Activated naive CD8-positive, alpha-beta T cell treated with anti-CD3 and anti-CD28 coated beads for 36 hours (primary cell): Measurements from ENCODE around the gene SLC6A3. TPM values are rescaled to one million over a fixed set of nuclear protein-coding genes. Genes with fewer than 3 reads are reported as not detected.

Experiments
- DNase-seq: peaks from one replicate; pipeline ENCODE4 v3.0.0; 2021
- H3K27ac Mint-ChIP-seq: one replicate; pipeline ENCODE4 v1.8.0; 2022; ENCODE audit warnings: mild to moderate bottlenecking, moderate library complexity, mixed read lengths
- H3K27me3 Mint-ChIP-seq: one replicate; pipeline ENCODE4 v1.8.0; 2022; ENCODE audit warnings: mild to moderate bottlenecking, mixed read lengths
- H3K36me3 Mint-ChIP-seq: one replicate; pipeline ENCODE4 v1.8.0; 2021; ENCODE audit warnings: mild to moderate bottlenecking, mixed read lengths
- H3K4me1 Mint-ChIP-seq: one replicate; pipeline ENCODE4 v1.8.0; 2021; ENCODE audit warnings: mixed read lengths
- H3K4me3 Mint-ChIP-seq: one replicate; pipeline ENCODE4 v1.8.0; 2022; ENCODE audit warnings: mild to moderate bottlenecking, moderate library complexity, mixed read lengths
- H3K9me3 Mint-ChIP-seq: one replicate; pipeline ENCODE4 v1.8.0; 2022; ENCODE audit warnings: mixed read lengths
- total RNA-seq, 2 experiments: library from RNA; stranded (reverse); gene quantifications; one replicate each; pipeline ENCODE4 v1.2.3, GENCODE V29; 2021

Gene SLC6A3
- total RNA-seq, 2 experiments from 2014 or later, result not detected

GRCh38 chr5:1416856-1417469 lies 28.3 kb downstream of the SLC6A3 start:
- Mint-ChIP-seq H3K36me3 (no peaks in the 10 kb centered on the region), H3K27me3 (peaks cover 4% of the 10 kb centered on the region), H3K27ac (no peak overlapping the region)

DNA sequence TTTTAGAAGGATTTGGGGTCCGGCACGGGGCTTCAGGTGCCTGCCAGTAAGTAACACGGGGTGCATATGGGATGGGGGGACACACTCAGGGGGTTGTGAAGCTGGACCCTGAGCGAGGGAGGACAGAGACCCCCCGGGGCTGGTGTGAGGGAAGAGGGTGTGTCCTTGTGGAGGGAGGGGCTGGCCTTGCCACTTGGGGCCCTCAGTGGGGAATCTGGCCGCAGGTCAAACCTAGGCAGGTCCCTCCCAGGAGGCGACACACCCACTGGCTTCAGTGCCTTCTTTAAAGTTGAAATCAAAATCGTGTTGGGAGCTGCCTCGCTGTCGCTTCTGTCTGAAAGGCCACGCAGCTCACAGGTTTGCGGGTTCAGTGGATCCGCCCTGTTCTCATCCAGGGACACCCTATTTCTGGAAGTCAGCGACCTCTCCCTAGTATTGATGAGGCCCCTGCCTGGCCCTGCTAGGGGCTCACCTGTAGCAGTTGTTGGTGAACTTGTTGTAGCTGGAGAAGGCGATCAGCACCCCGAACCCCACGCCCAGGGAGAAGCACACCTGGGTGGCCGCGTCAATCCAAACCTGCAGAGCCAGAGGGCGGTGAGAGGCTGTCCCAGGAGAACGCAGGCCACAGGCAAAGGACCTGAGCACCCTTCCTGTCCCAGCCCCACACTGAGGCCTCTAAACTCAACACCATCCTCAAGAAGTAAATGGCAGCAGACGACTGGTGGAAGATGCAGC lies 29.4 kb downstream of the SLC6A3 start:
- Mint-ChIP-seq H3K27ac (no peak overlapping the region), H3K4me3 (no peak overlapping the region), H3K36me3 (no peaks in the 10 kb centered on the region), H3K27me3 (peaks cover 7% of the 10 kb centered on the region), H3K4me1 (no peaks in the 10 kb centered on the region), H3K9me3 (no peaks in the 10 kb centered on the region)
- no peak for DNase-seq

More at GRCh38 chr5:1416856-1417469, 28.3 kb downstream of the SLC6A3 start:
- H3K4me3 Mint-ChIP-seq, result no peak overlapping the region
- no peak for DNase-seq
- H3K9me3 Mint-ChIP-seq, result no peaks in the 10 kb centered on the region
- no peaks in the 10 kb centered on the region for H3K4me1 Mint-ChIP-seq

GRCh38 chr5:1415059-1415425 lies 30.2 kb downstream of the SLC6A3 start:
- no peaks in the 10 kb centered on the region for H3K9me3 Mint-ChIP-seq
- peaks cover 7% of the 10 kb centered on the region for H3K27me3 Mint-ChIP-seq
- DNase-seq, result no peak
- no peak overlapping the region for H3K4me3 Mint-ChIP-seq
- H3K27ac Mint-ChIP-seq, result no peak overlapping the region
- no peaks in the 10 kb centered on the region for H3K36me3 Mint-ChIP-seq
- no peaks in the 10 kb centered on the region for H3K4me1 Mint-ChIP-seq

GRCh38 chr5:1414311-1415058 lies 30.8 kb downstream of the SLC6A3 start:
- H3K9me3 Mint-ChIP-seq, result no peaks in the 10 kb centered on the region
- no peak for DNase-seq
- no peak overlapping the region for H3K27ac Mint-ChIP-seq
- H3K36me3 Mint-ChIP-seq, result no peaks in the 10 kb centered on the region
- no peaks in the 10 kb centered on the region for H3K4me1 Mint-ChIP-seq
- no peak overlapping the region for H3K4me3 Mint-ChIP-seq
- peaks cover 11% of the 10 kb centered on the region for H3K27me3 Mint-ChIP-seq

- DNase-seq, result no peak
- no peaks in the 10 kb centered on the region for H3K4me1 Mint-ChIP-seq
- no peaks in the 10 kb centered on the region for H3K9me3 Mint-ChIP-seq
- no peak overlapping the region for H3K27ac Mint-ChIP-seq
- H3K36me3 Mint-ChIP-seq, result no peaks in the 10 kb centered on the region
- peaks cover 19% of the 10 kb centered on the region for H3K27me3 Mint-ChIP-seq
- no peak overlapping the region for H3K4me3 Mint-ChIP-seq
These were observed 31.5 kb downstream of the SLC6A3 start for GRCh38 chr5:1413611-1414241.

DNA sequence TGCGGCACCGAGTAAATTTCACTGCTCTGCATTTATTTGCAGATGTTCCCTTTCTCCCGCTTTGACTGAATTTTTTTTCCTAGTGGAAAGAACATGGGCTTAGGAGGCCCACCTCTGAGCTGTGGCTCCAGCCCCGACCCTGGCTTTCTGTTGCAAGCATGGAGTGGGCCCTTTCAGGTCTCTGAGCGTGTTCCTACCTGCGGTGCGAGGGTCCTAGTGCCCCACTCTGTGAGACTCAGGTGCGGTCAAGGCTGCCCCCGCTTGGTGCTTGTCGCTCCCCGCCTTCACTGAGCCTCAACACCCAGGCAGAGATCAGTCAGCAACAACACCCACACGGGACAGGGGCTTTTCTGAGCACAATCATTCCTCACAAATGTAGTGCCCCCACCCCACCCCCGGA lies 32.0 kb downstream of the SLC6A3 start:
- Mint-ChIP-seq H3K27me3 (peaks cover 19% of the 10 kb centered on the region), H3K27ac (no peak overlapping the region), H3K36me3 (no peaks in the 10 kb centered on the region), H3K4me3 (no peak overlapping the region), H3K4me1 (no peaks in the 10 kb centered on the region), H3K9me3 (no peaks in the 10 kb centered on the region)
- DNase-seq, result no peak

- H3K9me3 Mint-ChIP-seq, result no peaks in the 10 kb centered on the region
- H3K4me3 Mint-ChIP-seq, result no peak overlapping the region
- no peak overlapping the region for H3K27ac Mint-ChIP-seq
- DNase-seq, result no peak
- peaks cover 19% of the 10 kb centered on the region for H3K27me3 Mint-ChIP-seq
- H3K36me3 Mint-ChIP-seq, result no peaks in the 10 kb centered on the region
- H3K4me1 Mint-ChIP-seq, result no peaks in the 10 kb centered on the region
These were observed 32.6 kb downstream of the SLC6A3 start for GRCh38 chr5:1412621-1413020.

DNA sequence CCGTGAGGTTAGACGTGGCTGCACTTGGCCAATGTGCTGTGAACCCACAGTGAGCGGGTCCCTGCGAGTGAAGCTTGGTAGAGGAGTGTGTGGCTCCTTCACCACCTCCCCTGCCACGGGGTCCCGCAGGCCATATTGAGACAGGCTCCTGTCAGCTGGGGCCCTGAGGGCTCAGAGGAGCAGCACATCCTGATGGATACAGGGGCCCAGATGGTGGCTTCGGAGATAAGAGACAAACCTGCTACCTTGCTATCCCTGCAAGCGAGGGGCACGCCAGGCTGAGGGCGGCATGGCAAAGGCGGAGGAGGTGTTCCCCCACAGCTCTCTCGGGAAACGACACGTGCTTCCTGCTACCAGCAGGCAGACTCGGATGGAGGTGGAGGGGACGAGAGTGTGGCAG lies 33.1 kb downstream of the SLC6A3 start:
- H3K9me3 Mint-ChIP-seq, result no peaks in the 10 kb centered on the region
- DNase-seq, result no peak
- no peak overlapping the region for H3K4me3 Mint-ChIP-seq
- peaks cover 19% of the 10 kb centered on the region for H3K27me3 Mint-ChIP-seq
- H3K27ac Mint-ChIP-seq, result no peak overlapping the region
- no peaks in the 10 kb centered on the region for H3K36me3 Mint-ChIP-seq
- H3K4me1 Mint-ChIP-seq, result no peaks in the 10 kb centered on the region

DNA sequence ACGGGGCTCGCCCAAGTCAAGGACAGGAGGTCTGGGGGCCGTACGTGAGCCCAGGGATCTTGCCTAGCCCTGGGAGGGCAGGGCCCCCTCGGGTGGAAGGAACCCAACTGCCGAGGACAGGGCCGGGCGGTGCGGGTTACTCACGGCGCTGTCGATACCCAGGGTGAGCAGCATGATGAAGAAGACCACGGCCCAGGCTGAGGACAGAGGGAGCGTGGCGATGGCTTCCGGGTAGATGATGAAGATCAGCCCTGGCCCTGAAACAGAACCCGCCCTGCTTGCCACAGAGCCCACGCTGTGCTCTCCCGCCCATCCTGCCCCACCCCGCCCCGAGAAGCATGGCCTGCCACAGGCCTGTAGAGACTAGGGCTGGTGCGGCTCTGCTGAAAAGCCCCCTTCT lies 34.1 kb downstream of the SLC6A3 start:
- Mint-ChIP-seq H3K27me3 (peaks cover 19% of the 10 kb centered on the region), H3K9me3 (no peaks in the 10 kb centered on the region)

GRCh38 chr5:1410156-1411014 lies 34.9 kb downstream of the SLC6A3 start:
- no peaks in the 10 kb centered on the region for H3K4me1 Mint-ChIP-seq
- peaks cover 19% of the 10 kb centered on the region for H3K27me3 Mint-ChIP-seq
- no peak overlapping the region for H3K27ac Mint-ChIP-seq
- H3K9me3 Mint-ChIP-seq, result no peaks in the 10 kb centered on the region
- H3K36me3 Mint-ChIP-seq, result no peaks in the 10 kb centered on the region
- H3K4me3 Mint-ChIP-seq, result no peak overlapping the region
- no peak for DNase-seq

More for the DNA sequence above, 34.1 kb downstream of the SLC6A3 start:
- no peak overlapping the region for H3K27ac Mint-ChIP-seq
- H3K4me1 Mint-ChIP-seq, result no peaks in the 10 kb centered on the region
- no peak overlapping the region for H3K4me3 Mint-ChIP-seq
- no peak for DNase-seq
- H3K36me3 Mint-ChIP-seq, result no peaks in the 10 kb centered on the region

GRCh38 chr5:1409381-1410110 lies 35.7 kb downstream of the SLC6A3 start:
- Mint-ChIP-seq H3K27ac (no peak overlapping the region), H3K4me3 (no peak overlapping the region), H3K9me3 (no peaks in the 10 kb centered on the region), H3K4me1 (no peaks in the 10 kb centered on the region), H3K27me3 (peaks cover 19% of the 10 kb centered on the region), H3K36me3 (no peaks in the 10 kb centered on the region)
- DNase-seq, result peak; percentile 10

DNA sequence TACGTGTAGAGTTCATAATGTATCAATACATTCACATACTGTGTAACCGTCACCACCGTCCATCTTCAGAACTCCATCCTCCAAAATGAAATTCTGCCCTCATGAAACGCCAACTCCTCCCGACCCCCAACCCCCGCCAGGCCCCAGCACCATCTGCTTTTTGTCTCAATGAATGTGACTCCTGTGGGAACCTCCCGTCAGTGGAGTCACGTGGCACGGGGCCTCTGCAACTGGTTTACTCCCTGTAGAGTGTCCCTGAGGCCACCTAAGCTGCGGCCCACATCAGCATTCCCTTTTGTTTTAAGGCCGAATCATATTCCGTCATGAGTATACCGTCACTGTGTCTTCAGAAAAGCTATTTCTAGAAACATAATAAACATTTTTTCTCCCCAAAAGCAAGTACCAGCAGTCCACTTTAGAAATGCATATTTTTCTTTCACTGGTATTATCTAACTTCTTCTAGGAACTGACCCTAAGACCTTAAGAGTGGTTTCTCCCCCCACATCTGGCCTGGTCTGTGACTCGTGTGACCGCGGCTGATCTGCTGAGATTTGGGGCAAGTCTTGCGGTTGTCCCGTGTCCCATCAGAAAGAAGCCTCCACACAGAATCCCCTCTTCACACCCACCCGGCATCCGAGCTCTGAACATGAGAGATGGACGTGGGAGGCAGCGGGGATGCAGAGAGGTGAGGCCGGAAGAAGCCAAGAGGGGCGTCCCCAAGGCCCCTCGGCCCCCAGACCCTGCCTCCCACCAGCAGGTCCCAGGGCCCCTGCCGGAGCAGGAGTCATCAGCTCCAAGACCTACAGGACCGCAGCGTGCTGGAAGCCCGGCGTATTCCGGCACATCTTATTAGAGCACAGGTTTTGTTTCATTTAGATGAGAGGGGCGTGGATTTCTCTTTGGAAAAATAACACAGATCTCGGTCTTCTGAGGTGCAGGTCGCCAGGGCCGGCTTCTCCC lies 38.3 kb downstream of the SLC6A3 start:
- Mint-ChIP-seq H3K9me3 (no peaks in the 10 kb centered on the region), H3K4me1 (no peaks in the 10 kb centered on the region), H3K36me3 (no peaks in the 10 kb centered on the region), H3K27ac (no peak overlapping the region), H3K27me3 (peaks cover 16% of the 10 kb centered on the region), H3K4me3 (no peak overlapping the region)
- no peak for DNase-seq
